Measurements from ENCODE around the gene AFF3. TPM values are rescaled to one million over a fixed set of nuclear protein-coding genes. Genes with fewer than 3 reads are reported as not detected.

The AFF3 gene
- total RNA-seq, 1 experiment from 2014 or later: 0.61 TPM

DNA sequence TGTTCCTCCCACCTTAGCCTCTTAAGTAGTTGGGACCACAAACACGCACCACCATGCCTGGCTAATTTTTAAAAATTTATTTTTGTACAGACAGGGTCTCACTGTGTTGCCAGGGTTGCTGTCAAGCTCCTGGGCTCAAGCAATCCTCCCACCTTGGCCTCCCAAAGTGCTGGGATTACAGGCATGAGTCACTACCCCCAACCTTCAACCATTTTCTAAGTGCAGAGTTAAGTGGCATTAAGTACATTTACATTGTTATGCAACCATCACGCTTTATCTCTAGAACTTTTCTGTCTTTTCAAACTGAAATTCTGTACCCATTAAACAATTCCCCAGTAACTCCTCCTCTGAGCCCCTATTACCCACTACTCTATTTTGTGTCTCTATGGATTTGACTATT lies 45.9 kb upstream of the AFF3 start:
- H3K9me2 ChIP-seq (ENCODE audit: insufficient read depth): no peaks in the 10 kb centered on the region
- no TSS peak for BruUV-seq (replicated peaks)
- H3K27ac ChIP-seq (ENCODE audit: low read depth, low read length): no peak overlapping the region
- no peak for ATAC-seq
- DNase-seq (ENCODE audit: low read depth, low spot score): no peak
- RAD21 ChIA-PET (ENCODE audit: low non-redundant PET in 1 of 2, low total read pairs in 2 of 2, uncharacterized antibody in 2 of 2, unreplicated experiment in 2 of 2): no interaction called here
- no peak overlapping the region for H3K4me2 ChIP-seq (ENCODE audit: low read length)
- H3K4me3 ChIP-seq (replicated peaks in 1 of 2; ENCODE audit: low read depth in 1 of 2, low read length in 2 of 2): no peak overlapping the region
- no peaks in the 10 kb centered on the region for H3K36me3 ChIP-seq (ENCODE audit: control insufficient read depth in 1 of 2, insufficient read depth in 2 of 2, low read length in 2 of 2)
- H3K4me1 ChIP-seq (ENCODE audit: control insufficient read depth in 1 of 2, insufficient read depth in 2 of 2, low read length in 2 of 2): no peaks in the 10 kb centered on the region; a peak in 1 of 4 replicates
- no peaks in the 10 kb centered on the region for H3K9me3 ChIP-seq (ENCODE audit: control insufficient read depth in 1 of 2, insufficient read depth in 1 of 2, low read depth in 1 of 2, low read length in 2 of 2)
- H3K9ac ChIP-seq (ENCODE audit: low read length): no peak overlapping the region
- no peak overlapping the region for H2AFZ ChIP-seq (ENCODE audit: low read depth, low read length, poor library complexity, severe bottlenecking)
- intact Hi-C loops (cut with micrococcal nuclease): no loop called here
- POLR2A ChIA-PET: no interaction called here
- TF ChIP-seq MAX (IDR thresholded peaks at IDR 0.05) (no peak), JUND (IDR thresholded peaks at IDR 0.05) (no peak), SP1 (IDR thresholded peaks at IDR 0.05; ENCODE audit: low read depth) (no peak), ELF1 (IDR thresholded peaks at IDR 0.05; ENCODE audit: borderline replicate concordance, low read depth) (no peak), POLR2AphosphoS5 (IDR thresholded peaks at IDR 0.05; ENCODE audit: low read depth, low read length) (no peak), ZBTB33 (IDR thresholded peaks at IDR 0.05; ENCODE audit: extremely low read depth, insufficient replicate concordance, low read length) (no peak)
- TF ChIP-seq, protein P1, sequence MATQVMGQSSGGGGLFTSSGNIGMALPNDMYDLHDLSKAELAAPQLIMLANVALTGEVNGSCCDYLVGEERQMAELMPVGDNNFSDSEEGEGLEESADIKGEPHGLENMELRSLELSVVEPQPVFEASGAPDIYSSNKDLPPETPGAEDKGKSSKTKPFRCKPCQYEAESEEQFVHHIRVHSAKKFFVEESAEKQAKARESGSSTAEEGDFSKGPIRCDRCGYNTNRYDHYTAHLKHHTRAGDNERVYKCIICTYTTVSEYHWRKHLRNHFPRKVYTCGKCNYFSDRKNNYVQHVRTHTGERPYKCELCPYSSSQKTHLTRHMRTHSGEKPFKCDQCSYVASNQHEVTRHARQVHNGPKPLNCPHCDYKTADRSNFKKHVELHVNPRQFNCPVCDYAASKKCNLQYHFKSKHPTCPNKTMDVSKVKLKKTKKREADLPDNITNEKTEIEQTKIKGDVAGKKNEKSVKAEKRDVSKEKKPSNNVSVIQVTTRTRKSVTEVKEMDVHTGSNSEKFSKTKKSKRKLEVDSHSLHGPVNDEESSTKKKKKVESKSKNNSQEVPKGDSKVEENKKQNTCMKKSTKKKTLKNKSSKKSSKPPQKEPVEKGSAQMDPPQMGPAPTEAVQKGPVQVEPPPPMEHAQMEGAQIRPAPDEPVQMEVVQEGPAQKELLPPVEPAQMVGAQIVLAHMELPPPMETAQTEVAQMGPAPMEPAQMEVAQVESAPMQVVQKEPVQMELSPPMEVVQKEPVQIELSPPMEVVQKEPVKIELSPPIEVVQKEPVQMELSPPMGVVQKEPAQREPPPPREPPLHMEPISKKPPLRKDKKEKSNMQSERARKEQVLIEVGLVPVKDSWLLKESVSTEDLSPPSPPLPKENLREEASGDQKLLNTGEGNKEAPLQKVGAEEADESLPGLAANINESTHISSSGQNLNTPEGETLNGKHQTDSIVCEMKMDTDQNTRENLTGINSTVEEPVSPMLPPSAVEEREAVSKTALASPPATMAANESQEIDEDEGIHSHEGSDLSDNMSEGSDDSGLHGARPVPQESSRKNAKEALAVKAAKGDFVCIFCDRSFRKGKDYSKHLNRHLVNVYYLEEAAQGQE (IDR thresholded peaks at IDR 0.05; ENCODE audit: low read depth): no peak
- TF ChIP-seq, protein P2, sequence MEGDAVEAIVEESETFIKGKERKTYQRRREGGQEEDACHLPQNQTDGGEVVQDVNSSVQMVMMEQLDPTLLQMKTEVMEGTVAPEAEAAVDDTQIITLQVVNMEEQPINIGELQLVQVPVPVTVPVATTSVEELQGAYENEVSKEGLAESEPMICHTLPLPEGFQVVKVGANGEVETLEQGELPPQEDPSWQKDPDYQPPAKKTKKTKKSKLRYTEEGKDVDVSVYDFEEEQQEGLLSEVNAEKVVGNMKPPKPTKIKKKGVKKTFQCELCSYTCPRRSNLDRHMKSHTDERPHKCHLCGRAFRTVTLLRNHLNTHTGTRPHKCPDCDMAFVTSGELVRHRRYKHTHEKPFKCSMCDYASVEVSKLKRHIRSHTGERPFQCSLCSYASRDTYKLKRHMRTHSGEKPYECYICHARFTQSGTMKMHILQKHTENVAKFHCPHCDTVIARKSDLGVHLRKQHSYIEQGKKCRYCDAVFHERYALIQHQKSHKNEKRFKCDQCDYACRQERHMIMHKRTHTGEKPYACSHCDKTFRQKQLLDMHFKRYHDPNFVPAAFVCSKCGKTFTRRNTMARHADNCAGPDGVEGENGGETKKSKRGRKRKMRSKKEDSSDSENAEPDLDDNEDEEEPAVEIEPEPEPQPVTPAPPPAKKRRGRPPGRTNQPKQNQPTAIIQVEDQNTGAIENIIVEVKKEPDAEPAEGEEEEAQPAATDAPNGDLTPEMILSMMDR (IDR thresholded peaks at IDR 0.05 in 2 of 3, conservative IDR thresholded peaks at IDR 0.05 in 1 of 3; ENCODE audit: borderline replicate concordance in 1 of 3, insufficient read depth in 1 of 3, low read depth in 2 of 3, low read length in 2 of 3): no peak
- no peaks in the 10 kb centered on the region for H3K27me3 ChIP-seq (ENCODE audit: insufficient read depth, low read length)
- CTCF ChIA-PET: no interaction called here
- H3K79me2 ChIP-seq (ENCODE audit: insufficient read depth, low read length): no peaks in the 10 kb centered on the region
- no peaks in the 10 kb centered on the region for H4K20me1 ChIP-seq (ENCODE audit: insufficient read depth)

Data from HCT116 (cell line).